Body of pancreas (tissue), 4 donors: ENCODE measurements around the gene NOTCH4. TPM values are rescaled to one million over a fixed set of nuclear protein-coding genes. Genes with fewer than 3 reads are reported as not detected.

Experiments
- ATAC-seq: fragments of 150-250 bp; one replicate; pipeline ENCODE4 v1.9.1; 2016
- DNase-seq, 4 donors: peaks; one replicate each; pipeline ENCODE4 v3.0.0-alpha.2; 2019
- H3K27ac ChIP-seq, 4 donors: fragments of 200-600 bp; sonication (generic); 1 replicate in 3 of 4; 2 replicates in 1 of 4; pipeline versions ENCODE4 v1.5.1 to v1.6.1; 2016 to 2019; ENCODE audit warnings: mild to moderate bottlenecking in 1 of 4, mixed read lengths in 1 of 4, moderate library complexity in 1 of 4
- H3K27me3 ChIP-seq, 2 donors: fragments of 200-600 bp; sonication (generic); one replicate each; pipeline ENCODE4 v1.6.0; 2016; ENCODE audit warnings: mild to moderate bottlenecking in 1 of 2
- H3K36me3 ChIP-seq, 2 donors: fragments of 200-600 bp; sonication (generic); replicated peaks in 1 of 2; 2 replicates each; pipeline ENCODE4 v1.5.1; 2016; ENCODE audit warnings: low read depth in 2 of 2; ENCODE audit not compliant: insufficient read depth in 1 of 2
- H3K4me1 ChIP-seq: fragments of 200-600 bp; sonication (generic); one replicate; pipeline ENCODE4 v1.6.0; 2016
- H3K4me3 ChIP-seq, 2 donors: fragments of 200-600 bp; sonication (generic); 1 replicate in 1 of 2; 2 replicates in 1 of 2; pipeline ENCODE4 v1.5.1; 2016 to 2019
- H3K9me3 ChIP-seq, 3 donors: fragments of 200-600 bp; sonication (generic); 1 replicate in 2 of 3; 2 replicates in 1 of 3; pipeline ENCODE4 v1.5.1; 2016
- CTCF ChIP-seq, 7 experiments: fragments of 450-650 bp in 4 of 7; fragments of 200-600 bp in 3 of 7; sonication (generic) in 3 of 7; IDR thresholded peaks; one replicate each; pipeline ENCODE4 v1.5.1; 2016 to 2019; ENCODE audit warnings: antibody characterized with exemption in 7 of 7
- POLR2A ChIP-seq, 3 donors: fragments of 450-650 bp; IDR thresholded peaks; one replicate each; pipeline ENCODE4 v1.6.1; 2016; ENCODE audit warnings: antibody characterized with exemption in 3 of 3, mild to moderate bottlenecking in 2 of 3
- WGBS, 2 donors: methylation state at CpG; one replicate each; pipeline ENCODE4 v1.1.5; 2017; 5-methylcytosine and 5-hydroxymethylcytosine counted together
- intact Hi-C: fragments of 100-400 bp; cut with DNase I; formaldehyde crosslinking; loops from one replicate; pipeline ENCODE4 v1.15.1; 2023
- total RNA-seq, 2 donors: library from RNA; depleted of rRNA; stranded (reverse); fragments of >200 nt; gene quantifications; one replicate each; pipeline ENCODE4 v1.1.0, GENCODE V29; 2016

Gene NOTCH4
- total RNA-seq, 2 donors from 2014 or later: 10.6 to 48.1 TPM

- Histone ChIP-seq H3K9me3 (no peaks in the 10 kb centered on the region), H3K4me1 (peaks cover 25% of the 10 kb centered on the region), H3K27me3 (no peaks in the 10 kb centered on the region), H3K36me3 (no peaks in the 10 kb centered on the region), H3K4me3 (no peak overlapping the region), H3K27ac (no peak overlapping the region)
- DNase-seq: no peak
- no peak for ATAC-seq
- WGBS, 2 donors: 87 to 89% methylated on average over 9 of the region's 9 CpGs
- TF ChIP-seq CTCF (IDR thresholded peaks at IDR 0.05) (no peak), POLR2A (IDR thresholded peaks at IDR 0.05) (no peak)
- intact Hi-C loops: loop anchor here (5.0 kb wide), 1 partner anchor 40 kb away; no protein-coding TSS in a partner anchor
Measured at GRCh38 chr6:32156891-32157290, 67.0 kb downstream of the NOTCH4 start.

GRCh38 chr6:32154514-32155161, 69.2 kb downstream of the NOTCH4 start:
- 2 to 8% methylated on average over 14 to 34 of the region's 34 CpGs for WGBS, 2 donors
- intact Hi-C loops: loop anchor here (5.0 kb wide), 1 partner anchor 37 kb away; no protein-coding TSS in a partner anchor
- TF ChIP-seq POLR2A (IDR thresholded peaks at IDR 0.05) (peak in 2 of 3 donors; percentile 39 to 48), CTCF (IDR thresholded peaks at IDR 0.05) (peak; percentile 23 to 79 (median 68))
- H3K9me3 ChIP-seq: no peaks in the 10 kb centered on the region
- DNase-seq (peak; percentile 73 to 85 (median 80)), ATAC-seq (peak; percentile 78)
- H3K4me1 ChIP-seq: peaks cover 25% of the 10 kb centered on the region
- H3K4me3 ChIP-seq: peak overlapping the region; percentile 72
- H3K36me3 ChIP-seq: no peaks in the 10 kb centered on the region
- H3K27me3 ChIP-seq: no peaks in the 10 kb centered on the region
- peak overlapping the region; percentile 35 to 90 (median 77) for H3K27ac ChIP-seq

- Histone ChIP-seq H3K27me3 (peaks cover 0 to under 1% of the 10 kb centered on the region in 2 donors), H3K27ac (peak within 1 kb of the TSS; percentile 35 to 90 (median 77)), H3K9me3 (no peaks in the 10 kb centered on the region), H3K4me3 (peak within 1 kb of the TSS; percentile 72), H3K4me1 (peaks cover 29% of the 10 kb centered on the region), H3K36me3 (no peaks in the 10 kb centered on the region)
- intact Hi-C loops: no loop called here
- peak in 4 of 7 experiments; percentile 7 to 32 (median 28) for TF ChIP-seq CTCF (IDR thresholded peaks at IDR 0.05)
- TF ChIP-seq POLR2A (IDR thresholded peaks at IDR 0.05): peak in 1 of 3 donors; percentile 16
- DNase-seq (peak; percentile 77 to 90 (median 82)), ATAC-seq (peak; percentile 81)
- 2 to 3% methylated on average over 18 to 52 of the region's 52 CpGs for WGBS, 2 donors
Measured at GRCh38 chr6:32153564-32154513, 70.0 kb downstream of the NOTCH4 start, which contains the start of gene PPT2. Gene PPT2, plus strand, starts transcription at chr6:32154141. Its CDS starts 454 bp downstream, at chr6:32154595.

GRCh38 chr6:32152769-32153563, 70.9 kb downstream of the NOTCH4 start:
- intact Hi-C loops: no loop called here
- peaks cover 0 to 8% of the 10 kb centered on the region in 2 donors for H3K27me3 ChIP-seq
- H3K27ac ChIP-seq: peak overlapping the region; percentile 35 to 90 (median 77)
- DNase-seq: no peak
- 38 to 50% methylated on average over 35 of the region's 35 CpGs for WGBS, 2 donors
- ATAC-seq: no peak
- no peaks in the 10 kb centered on the region for H3K9me3 ChIP-seq
- TF ChIP-seq CTCF (IDR thresholded peaks at IDR 0.05) (no peak), POLR2A (IDR thresholded peaks at IDR 0.05) (no peak)
- H3K36me3 ChIP-seq: no peaks in the 10 kb centered on the region
- peak overlapping the region in 1 of 2 donors; percentile 72 for H3K4me3 ChIP-seq
- peaks cover 38% of the 10 kb centered on the region for H3K4me1 ChIP-seq
